H1 (cell line): ENCODE results near the gene SEPTIN2.

ENCODE experiments used
- CHD2 ChIP-seq: IDR thresholded peaks from 2 replicates; pipeline ENCODE4 v1.6.1; 2012; ENCODE audit warnings: low read length, improper control_type of control experiment
- CTCF ChIP-seq, 3 experiments: IDR thresholded peaks; 1 replicate in 2 of 3; 2 replicates in 1 of 3; pipeline versions ENCODE4 v1.5.1 to v1.6.1; 2011; ENCODE audit warnings: low read length in 3 of 3, mild to moderate bottlenecking in 3 of 3, inconsistent platforms in 2 of 3, low read depth in 1 of 3, moderate library complexity in 1 of 3; ENCODE audit not compliant: insufficient read depth in 1 of 3; ENCODE audit errors: control extremely low read depth in 1 of 3
- EGR1 ChIP-seq: IDR thresholded peaks from 2 replicates; pipeline ENCODE4 v1.6.1; 2011; ENCODE audit warnings: low read depth, low read length, borderline replicate concordance
- EZH2 ChIP-seq: fragments of 200-600 bp; sonication (generic); IDR thresholded peaks from 2 replicates; pipeline ENCODE4 v1.7.1; 2012; ENCODE audit warnings: low read depth, mild to moderate bottlenecking, moderate library complexity, low read length, inconsistent platforms; ENCODE audit not compliant: severe bottlenecking
- JUND ChIP-seq: IDR thresholded peaks from 2 replicates; pipeline ENCODE4 v1.6.1; 2011; ENCODE audit warnings: mild to moderate bottlenecking, improper control_type of control experiment, low read length
- MAFK ChIP-seq: IDR thresholded peaks from 2 replicates; pipeline ENCODE4 v1.6.1; 2012; ENCODE audit warnings: low read depth, mild to moderate bottlenecking, improper control_type of control experiment, low read length
- POLR2A ChIP-seq, 2 experiments: IDR thresholded peaks; 1 replicate in 1 of 2; 2 replicates in 1 of 2; pipeline ENCODE4 v1.6.1; 2011; ENCODE audit warnings: low read depth in 2 of 2, low read length in 2 of 2, mild to moderate bottlenecking in 2 of 2; ENCODE audit errors: control extremely low read depth in 1 of 2
- POLR2AphosphoS5 ChIP-seq: IDR thresholded peaks from 2 replicates; pipeline ENCODE4 v1.6.1; 2011; ENCODE audit warnings: low read depth, low read length
- SIX5 ChIP-seq: IDR thresholded peaks from 2 replicates; pipeline ENCODE4 v1.6.1; 2011; ENCODE audit warnings: mild to moderate bottlenecking, low read depth, low read length
- SP4 ChIP-seq: IDR thresholded peaks from 2 replicates; pipeline ENCODE4 v1.6.1; 2012; ENCODE audit warnings: low read length, inconsistent platforms
- SRF ChIP-seq: IDR thresholded peaks from 2 replicates; pipeline ENCODE4 v1.6.1; 2011; ENCODE audit warnings: mild to moderate bottlenecking, low read depth, low read length, moderate library complexity

GRCh38 chr2:241376808-241377207 lies 61.1 kb downstream of the SEPTIN2 start:
- no peak for TF ChIP-seq CTCF (IDR thresholded peaks at IDR 0.05; ENCODE audit: control extremely low read depth in 1 of 3, insufficient read depth in 1 of 3, low read depth in 1 of 3, low read length in 3 of 3)
- no peak for TF ChIP-seq POLR2AphosphoS5
- no peak for TF ChIP-seq EGR1
- TF ChIP-seq SRF, result no peak
- no peak for TF ChIP-seq JUND
- TF ChIP-seq POLR2A (IDR thresholded peaks at IDR 0.05; ENCODE audit: control extremely low read depth in 1 of 2, low read depth in 2 of 2, low read length in 2 of 2), result no peak
- no peak for TF ChIP-seq SP4
- TF ChIP-seq MAFK, result no peak
- no peak for TF ChIP-seq SIX5
- no peak for TF ChIP-seq CHD2
- no peak for TF ChIP-seq EZH2
